Endothelial cell of umbilical vein (primary cell): ENCODE measurements around the gene SSBP3. TPM values are rescaled to one million over a fixed set of nuclear protein-coding genes. Genes with fewer than 3 reads are reported as not detected.

Source experiments
- BruUV-seq: library from RNA; stranded (reverse); fragments of 400-500 nt; replicated peaks from 2 replicates; lab custom pipeline; 2021; lab: Mats Ljungman, UMichigan
- CTCF ChIA-PET: fragments of 300-600, 350-600 bp; sonication (Branson Sonifier 250); formaldehyde crosslinking; loops from one replicate; lab custom pipeline; 2021; ENCODE audit warnings: antibody characterized with exemption, inconsistent platforms; lab: Charles Lee
- POLR2A ChIA-PET: fragments of 300-600, 350-600 bp; sonication (Branson Sonifier 250); formaldehyde crosslinking; loops from one replicate; lab custom pipeline; 2021; ENCODE audit warnings: antibody characterized with exemption, inconsistent platforms; lab: Charles Lee
- DNase-seq: peaks from one replicate; pipeline ENCODE4 v3.0.0-alpha.2; 2011; ENCODE audit warnings: low read depth, low spot score
- FAIRE-seq: peaks from 2 replicates; lab custom pipeline; 2011; peaks lifted over from hg19 to GRCh38; lab: Jason Lieb, UNC
- H2AFZ ChIP-seq: 2 replicates; pipeline ENCODE4 v1.6.0; 2012; ENCODE audit warnings: low read depth, low read length, control low read depth, inconsistent platforms
- H3K27ac ChIP-seq: 2 replicates; pipeline ENCODE4 v1.5.1; 2011; ENCODE audit warnings: low read depth, mild to moderate bottlenecking, control low read depth, low read length, moderate library complexity; ENCODE audit not compliant: insufficient read depth
- H3K27me3 ChIP-seq, 2 experiments: 2 replicates each; pipeline versions ENCODE4 v1.6.0 to v1.6.1; 2011; ENCODE audit warnings: low read length in 2 of 2, mixed read lengths in 1 of 2; ENCODE audit not compliant: control insufficient read depth in 2 of 2, insufficient read depth in 2 of 2
- H3K36me3 ChIP-seq, 2 experiments: 2 replicates in 1 of 2; 3 replicates in 1 of 2; pipeline ENCODE4 v1.5.1; 2011; ENCODE audit warnings: low read length in 2 of 2, mild to moderate bottlenecking in 1 of 2, moderate library complexity in 1 of 2; ENCODE audit not compliant: control insufficient read depth in 2 of 2, insufficient read depth in 2 of 2; ENCODE audit errors: extremely low read depth in 1 of 2
- H3K4me1 ChIP-seq: 3 replicates; pipeline ENCODE4 v1.5.1; 2011; ENCODE audit warnings: mild to moderate bottlenecking, low read length; ENCODE audit not compliant: control insufficient read depth, insufficient read depth; ENCODE audit errors: extremely low read depth
- H3K4me2 ChIP-seq: 2 replicates; pipeline ENCODE4 v1.6.1; 2011; ENCODE audit warnings: low read length, control low read depth, mixed read lengths; ENCODE audit not compliant: insufficient read depth
- H3K4me3 ChIP-seq, 3 experiments: fragments of 200-600 bp in 1 of 3; sonication (generic), shearing (Covaris generic) in 1 of 3; replicated peaks in 1 of 3; 2 replicates each; pipeline ENCODE4 v1.5.1; 2011 to 2016; ENCODE audit warnings: control low read depth in 3 of 3, low read length in 3 of 3, mild to moderate bottlenecking in 2 of 3, inconsistent platforms in 1 of 3, low read depth in 1 of 3, moderate library complexity in 1 of 3; ENCODE audit not compliant: insufficient read depth in 1 of 3
- H3K79me2 ChIP-seq: 2 replicates; pipeline ENCODE4 v1.6.0; 2012; ENCODE audit warnings: low read length, inconsistent platforms; ENCODE audit not compliant: control insufficient read depth, insufficient read depth
- H3K9ac ChIP-seq: replicated peaks from 2 replicates; pipeline ENCODE3; 2011; ENCODE audit warnings: low read length, control low read depth; ENCODE audit not compliant: insufficient read depth; ENCODE audit errors: extremely low read depth
- H3K9me1 ChIP-seq: replicated peaks from 3 replicates; pipeline ENCODE4 v1.6.0; 2011; ENCODE audit warnings: mild to moderate bottlenecking, low read length; ENCODE audit not compliant: control insufficient read depth, insufficient read depth; ENCODE audit errors: extremely low read depth
- H3K9me3 ChIP-seq: replicated peaks from 2 replicates; pipeline ENCODE4 v1.5.1; 2012; ENCODE audit warnings: low read length, inconsistent platforms; ENCODE audit not compliant: control insufficient read depth, insufficient read depth
- H4K20me1 ChIP-seq: replicated peaks from 2 replicates; pipeline ENCODE3; 2011; ENCODE audit warnings: mild to moderate bottlenecking, low read length; ENCODE audit not compliant: control insufficient read depth, insufficient read depth; ENCODE audit errors: extremely low read depth
- EZH2 ChIP-seq: IDR thresholded peaks from 2 replicates; pipeline ENCODE4 v1.6.1; 2012; ENCODE audit warnings: borderline replicate concordance, low read depth, mild to moderate bottlenecking, moderate library complexity, low read length, inconsistent platforms; ENCODE audit not compliant: severe bottlenecking
- FOS ChIP-seq: IDR thresholded peaks from 2 replicates; pipeline ENCODE4 v1.6.1; 2011; ENCODE audit warnings: mild to moderate bottlenecking, low read length, moderate library complexity, borderline replicate concordance; ENCODE audit not compliant: insufficient read depth
- GATA2 ChIP-seq: IDR thresholded peaks from 2 replicates; pipeline ENCODE4 v1.7.0; 2011; ENCODE audit warnings: low read depth, mild to moderate bottlenecking, moderate library complexity, mixed read lengths, low read length; ENCODE audit not compliant: insufficient read length, insufficient read depth
- JUN ChIP-seq: IDR thresholded peaks from 2 replicates; pipeline ENCODE4 v1.6.1; 2011; ENCODE audit warnings: borderline replicate concordance, low read depth; ENCODE audit not compliant: insufficient read length, insufficient read depth
- MYC ChIP-seq: IDR thresholded peaks from one replicate; pipeline ENCODE4 v1.6.1; 2011; ENCODE audit warnings: mild to moderate bottlenecking, low read depth, low read length
- POLR2A ChIP-seq: IDR thresholded peaks from 2 replicates; pipeline ENCODE4 v1.6.1; 2012; ENCODE audit warnings: low read depth, mild to moderate bottlenecking, control low read depth, low read length
- POLR2AphosphoS5 ChIP-seq: IDR thresholded peaks from 2 replicates; pipeline ENCODE4 v1.6.1; 2012; ENCODE audit warnings: low read depth, mild to moderate bottlenecking, control low read depth, low read length, moderate library complexity; ENCODE audit not compliant: insufficient read depth
- dilution Hi-C: fragments of 300-500 bp; cut with MboI; formaldehyde crosslinking; loops from one replicate; pipeline ENCODE4 v1.15.0; 2019; ENCODE audit warnings: low sequenced_read_pairs; ENCODE audit not compliant: extremely low pct_ligation_motif_present
- intact Hi-C: fragments of 100-400 bp; cut with micrococcal nuclease; formaldehyde crosslinking; loops from one replicate; pipeline ENCODE4 v1.10.0; 2022
- polyA plus RNA-seq, 4 experiments: library from polyadenylated mRNA; depleted of rRNA in 3 of 4; stranded (reverse) in 3 of 4; unstranded in 1 of 4; fragments of >200 nt; gene quantifications; 2 replicates each; pipeline versions ENCODE4 v1.2.1 to v1.2.3, GENCODE V29; 2011 to 2012; ENCODE audit warnings: missing spikeins in 1 of 4
- total RNA-seq: library from RNA; stranded (reverse); gene quantifications from 2 replicates; pipeline ENCODE4 v1.2.3, GENCODE V29; 2021
- TF ChIP-seq, protein P1 (sequence below), 2 donors: IDR thresholded peaks; 1 replicate in 1 of 2; 2 replicates in 1 of 2; pipeline ENCODE4 v1.5.1; 2011; ENCODE audit warnings: low read length in 2 of 2, mild to moderate bottlenecking in 2 of 2, moderate library complexity in 2 of 2, control low read depth in 1 of 2, inconsistent platforms in 1 of 2, low read depth in 1 of 2; ENCODE audit not compliant: insufficient read depth in 1 of 2; ENCODE audit errors: extremely low read depth in 1 of 2
- TF ChIP-seq, protein P2 (sequence below): IDR thresholded peaks from 2 replicates; pipeline ENCODE4 v1.6.1; 2011; ENCODE audit not compliant: insufficient read depth, insufficient read length

Gene SSBP3
- total and polyA plus RNA-seq, 2 donors (not counting 3 experiments of a cell fraction or from before 2014, with no cell fraction given) = 44.9 to 59.4 TPM

DNA sequence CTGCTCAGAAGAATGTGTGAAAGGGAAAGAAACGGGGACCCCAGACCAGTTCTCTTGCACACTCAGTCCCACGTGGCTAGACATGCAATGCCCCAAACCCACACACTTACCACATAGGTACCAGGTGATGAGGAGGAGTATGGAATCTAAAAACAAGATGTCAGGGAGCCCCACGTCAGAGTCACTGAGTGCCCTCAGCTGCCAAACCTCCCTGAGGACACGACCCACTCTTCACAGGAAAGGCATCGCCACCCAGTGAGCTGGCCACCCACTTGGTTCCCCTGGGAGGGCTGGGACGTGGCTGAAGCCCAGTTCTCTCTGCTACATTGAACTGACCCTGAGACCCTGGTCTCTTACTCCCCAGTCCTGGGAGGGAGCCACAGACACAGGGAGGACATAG is 164.8 kb downstream of the SSBP3 start:
- no peak overlapping the region for H3K4me3 ChIP-seq
- no peaks in the 10 kb centered on the region for H3K27me3 ChIP-seq
- ChIA-PET CTCF (no interaction called here), POLR2A (no interaction called here)
- no peak overlapping the region for H3K27ac ChIP-seq
- intact Hi-C loops (no loop called here), dilution Hi-C loops (no loop called here)
- H3K9me1 ChIP-seq = no peaks in the 10 kb centered on the region
- no peak overlapping the region for H3K4me2 ChIP-seq
- FAIRE-seq = no peak
- H2AFZ ChIP-seq = no peak overlapping the region
- H3K79me2 ChIP-seq = no peaks in the 10 kb centered on the region
- H3K9ac ChIP-seq = no peak overlapping the region
- H3K36me3 ChIP-seq = peaks cover 6 to 20% of the 10 kb centered on the region in 2 experiments
- no peaks in the 10 kb centered on the region for H3K9me3 ChIP-seq
- no peaks in the 10 kb centered on the region for H3K4me1 ChIP-seq
- no peak for DNase-seq
- no peaks in the 10 kb centered on the region for H4K20me1 ChIP-seq
- BruUV-seq = no TSS peak
- TF ChIP-seq, protein P1, sequence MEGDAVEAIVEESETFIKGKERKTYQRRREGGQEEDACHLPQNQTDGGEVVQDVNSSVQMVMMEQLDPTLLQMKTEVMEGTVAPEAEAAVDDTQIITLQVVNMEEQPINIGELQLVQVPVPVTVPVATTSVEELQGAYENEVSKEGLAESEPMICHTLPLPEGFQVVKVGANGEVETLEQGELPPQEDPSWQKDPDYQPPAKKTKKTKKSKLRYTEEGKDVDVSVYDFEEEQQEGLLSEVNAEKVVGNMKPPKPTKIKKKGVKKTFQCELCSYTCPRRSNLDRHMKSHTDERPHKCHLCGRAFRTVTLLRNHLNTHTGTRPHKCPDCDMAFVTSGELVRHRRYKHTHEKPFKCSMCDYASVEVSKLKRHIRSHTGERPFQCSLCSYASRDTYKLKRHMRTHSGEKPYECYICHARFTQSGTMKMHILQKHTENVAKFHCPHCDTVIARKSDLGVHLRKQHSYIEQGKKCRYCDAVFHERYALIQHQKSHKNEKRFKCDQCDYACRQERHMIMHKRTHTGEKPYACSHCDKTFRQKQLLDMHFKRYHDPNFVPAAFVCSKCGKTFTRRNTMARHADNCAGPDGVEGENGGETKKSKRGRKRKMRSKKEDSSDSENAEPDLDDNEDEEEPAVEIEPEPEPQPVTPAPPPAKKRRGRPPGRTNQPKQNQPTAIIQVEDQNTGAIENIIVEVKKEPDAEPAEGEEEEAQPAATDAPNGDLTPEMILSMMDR (IDR thresholded peaks at IDR 0.05; ENCODE audit: extremely low read depth in 1 of 2, insufficient read depth in 1 of 2, low read depth in 1 of 2, low read length in 2 of 2) = no peak
- TF ChIP-seq, protein P2, sequence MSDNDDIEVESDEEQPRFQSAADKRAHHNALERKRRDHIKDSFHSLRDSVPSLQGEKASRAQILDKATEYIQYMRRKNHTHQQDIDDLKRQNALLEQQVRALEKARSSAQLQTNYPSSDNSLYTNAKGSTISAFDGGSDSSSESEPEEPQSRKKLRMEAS = no peak
- TF ChIP-seq POLR2AphosphoS5 = no peak
- no peak for TF ChIP-seq MYC
- no peak for TF ChIP-seq GATA2
- no peak for TF ChIP-seq JUN
- no peak for TF ChIP-seq POLR2A
- TF ChIP-seq EZH2 = no peak
- no peak for TF ChIP-seq FOS
